ENCODE data around the gene EID3. TPM values are rescaled to one million over a fixed set of nuclear protein-coding genes. Genes with fewer than 3 reads are reported as not detected.
A peak's percentile ranks its signal among the peaks of the same experiment; 100 is the strongest.

The EID3 gene
- total and polyA plus RNA-seq, 2 of the 8 experiments (the other 6 are each of a cell fraction or from before 2014, with no cell fraction given), result 1.2 to 2.8 TPM

DNA sequence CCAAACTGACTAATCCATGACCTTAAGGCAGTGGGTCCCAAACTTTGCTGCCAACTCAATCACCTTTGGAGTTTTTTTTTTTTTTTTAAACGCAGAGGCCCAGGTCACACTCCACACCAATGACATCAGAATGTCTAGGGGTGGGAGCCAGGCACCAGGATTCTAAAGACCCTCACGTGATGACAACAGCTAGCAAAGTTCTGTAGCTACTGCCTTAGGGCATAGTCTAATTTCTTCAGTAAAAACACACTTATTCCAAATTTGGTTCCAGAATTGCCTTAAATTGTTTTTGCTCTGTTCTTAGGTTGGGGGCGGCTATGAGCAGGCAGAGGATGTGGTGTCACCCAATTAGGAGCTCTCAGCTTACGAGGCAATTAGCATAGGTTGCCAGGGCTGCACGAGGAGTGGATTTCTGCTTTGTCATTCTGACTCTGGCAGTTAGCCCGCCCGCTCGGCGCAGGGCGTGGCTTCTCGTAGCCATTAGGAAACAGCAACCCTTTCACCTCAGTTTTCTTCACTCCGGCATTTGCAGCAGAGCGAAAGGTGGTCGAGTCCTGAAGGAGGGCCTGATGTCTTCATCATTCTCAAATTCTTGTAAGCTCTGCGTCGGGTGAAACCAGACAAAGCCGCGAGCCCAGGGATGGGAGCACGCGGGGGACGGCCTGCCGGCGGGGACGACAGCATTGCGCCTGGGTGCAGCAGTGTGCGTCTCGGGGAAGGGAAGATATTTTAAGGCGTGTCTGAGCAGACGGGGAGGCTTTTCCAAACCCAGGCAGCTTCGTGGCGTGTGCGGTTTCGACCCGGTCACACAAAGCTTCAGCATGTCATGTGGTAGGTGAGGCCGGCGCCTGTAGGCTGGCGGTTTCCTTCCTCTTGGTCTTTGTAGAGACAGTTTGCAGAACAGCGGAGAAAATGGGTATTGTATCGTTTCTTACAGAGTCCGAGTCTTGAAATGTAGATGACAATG lies 16.7 kb upstream of the EID3 start (continued):
- TF ChIP-seq ZNF274 (IDR thresholded peaks at IDR 0.05; ENCODE audit: borderline replicate concordance, extremely low read depth, low read length) (no peak), TCF12 (IDR thresholded peaks at IDR 0.05; ENCODE audit: low read depth, low read length) (no peak), TEAD4 (IDR thresholded peaks at IDR 0.05; ENCODE audit: low read depth, low read length) (no peak), KDM4A (IDR thresholded peaks at IDR 0.05; ENCODE audit: low read depth, low read length, severe bottlenecking) (peak; percentile 27), RFX5 (IDR thresholded peaks at IDR 0.05; ENCODE audit: borderline replicate concordance, low read depth, low read length) (peak; percentile 37; the same call in 1 of the 2 replicates), NRF1 (IDR thresholded peaks at IDR 0.05; ENCODE audit: low read depth, low read length) (no peak), CHD2 (IDR thresholded peaks at IDR 0.05; ENCODE audit: low read length) (no peak; the same call in 1 of the 2 replicates), SIRT6 (IDR thresholded peaks at IDR 0.05; ENCODE audit: low read length) (no peak), GABPA (IDR thresholded peaks at IDR 0.05; ENCODE audit: borderline replicate concordance, insufficient read depth, low read length) (no peak), YY1 (IDR thresholded peaks at IDR 0.05; ENCODE audit: low read depth, low read length) (peak; percentile 72; the same call in 1 of the 2 replicates), TBP (IDR thresholded peaks at IDR 0.05; ENCODE audit: low read depth, low read length) (peak; percentile 93), BACH1 (IDR thresholded peaks at IDR 0.05; ENCODE audit: low read length) (peak; percentile 98), KDM5A (IDR thresholded peaks at IDR 0.05; ENCODE audit: low read length) (no peak), CEBPB (IDR thresholded peaks at IDR 0.05; ENCODE audit: low read depth, low read length) (peak; percentile 7; the same call in 1 of the 2 replicates), HDAC6 (IDR thresholded peaks at IDR 0.05; ENCODE audit: low read depth, low read length) (no peak), SIX5 (IDR thresholded peaks at IDR 0.05; ENCODE audit: low read depth, low read length) (no peak), CBX5 (IDR thresholded peaks at IDR 0.05; ENCODE audit: low read depth, low read length) (no peak)
- TF ChIP-seq, protein P1, sequence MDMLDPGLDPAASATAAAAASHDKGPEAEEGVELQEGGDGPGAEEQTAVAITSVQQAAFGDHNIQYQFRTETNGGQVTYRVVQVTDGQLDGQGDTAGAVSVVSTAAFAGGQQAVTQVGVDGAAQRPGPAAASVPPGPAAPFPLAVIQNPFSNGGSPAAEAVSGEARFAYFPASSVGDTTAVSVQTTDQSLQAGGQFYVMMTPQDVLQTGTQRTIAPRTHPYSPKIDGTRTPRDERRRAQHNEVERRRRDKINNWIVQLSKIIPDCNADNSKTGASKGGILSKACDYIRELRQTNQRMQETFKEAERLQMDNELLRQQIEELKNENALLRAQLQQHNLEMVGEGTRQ (IDR thresholded peaks at IDR 0.05; ENCODE audit: low read length), result 0 out of 2 replicates have a peak, but pooled peaks have one; percentile 28
- TF ChIP-seq, protein P2, sequence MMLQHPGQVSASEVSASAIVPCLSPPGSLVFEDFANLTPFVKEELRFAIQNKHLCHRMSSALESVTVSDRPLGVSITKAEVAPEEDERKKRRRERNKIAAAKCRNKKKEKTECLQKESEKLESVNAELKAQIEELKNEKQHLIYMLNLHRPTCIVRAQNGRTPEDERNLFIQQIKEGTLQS (IDR thresholded peaks at IDR 0.05; ENCODE audit: insufficient read depth, low read depth, low read length), result no peak
- TF ChIP-seq, protein P3, sequence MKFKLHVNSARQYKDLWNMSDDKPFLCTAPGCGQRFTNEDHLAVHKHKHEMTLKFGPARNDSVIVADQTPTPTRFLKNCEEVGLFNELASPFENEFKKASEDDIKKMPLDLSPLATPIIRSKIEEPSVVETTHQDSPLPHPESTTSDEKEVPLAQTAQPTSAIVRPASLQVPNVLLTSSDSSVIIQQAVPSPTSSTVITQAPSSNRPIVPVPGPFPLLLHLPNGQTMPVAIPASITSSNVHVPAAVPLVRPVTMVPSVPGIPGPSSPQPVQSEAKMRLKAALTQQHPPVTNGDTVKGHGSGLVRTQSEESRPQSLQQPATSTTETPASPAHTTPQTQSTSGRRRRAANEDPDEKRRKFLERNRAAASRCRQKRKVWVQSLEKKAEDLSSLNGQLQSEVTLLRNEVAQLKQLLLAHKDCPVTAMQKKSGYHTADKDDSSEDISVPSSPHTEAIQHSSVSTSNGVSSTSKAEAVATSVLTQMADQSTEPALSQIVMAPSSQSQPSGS (IDR thresholded peaks at IDR 0.05; ENCODE audit: low read length), result peak; percentile 71
